NCI-H510A treated with DMSO at 0.1 percent for 48 hours (cell line): ENCODE data around the gene FCHSD2.

Experiments used
- DNase-seq: peaks from one replicate; lab custom pipeline; 2025; lab: John Stamatoyannopoulos, UW

FCHSD2 gene

DNA sequence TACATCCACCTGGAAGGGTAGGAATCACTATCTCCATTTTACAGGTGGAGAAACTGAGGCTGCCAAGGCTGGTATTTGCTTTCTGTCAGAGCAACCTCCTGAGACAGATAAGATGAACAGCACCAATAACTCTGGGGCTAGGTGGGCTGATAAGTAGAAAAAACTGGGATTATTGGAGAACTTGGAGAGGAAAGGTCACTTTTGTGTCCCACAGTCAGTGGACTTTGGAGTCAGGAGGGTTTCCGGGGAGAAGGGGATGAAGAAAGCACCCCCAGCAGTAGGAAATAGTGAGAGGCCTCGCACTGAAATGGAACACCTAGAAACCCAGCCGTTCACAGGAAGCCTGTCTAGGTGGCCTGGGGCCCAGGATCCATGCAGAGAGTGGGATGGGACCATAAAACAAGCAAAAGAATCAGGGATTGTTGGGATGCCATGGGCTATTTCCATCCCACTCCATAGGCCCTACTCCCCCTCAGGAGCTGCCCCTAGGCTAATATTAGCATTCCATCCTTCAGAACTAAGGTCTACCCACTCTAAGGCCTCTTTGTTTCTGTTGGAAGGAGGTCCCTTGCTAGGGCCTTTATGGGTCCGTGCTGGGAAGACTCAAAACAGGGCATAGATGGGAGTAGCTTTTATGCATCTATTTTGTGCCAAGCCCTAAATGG, 31.0 kb upstream of the FCHSD2 start:
- no peak for DNase-seq

DNA sequence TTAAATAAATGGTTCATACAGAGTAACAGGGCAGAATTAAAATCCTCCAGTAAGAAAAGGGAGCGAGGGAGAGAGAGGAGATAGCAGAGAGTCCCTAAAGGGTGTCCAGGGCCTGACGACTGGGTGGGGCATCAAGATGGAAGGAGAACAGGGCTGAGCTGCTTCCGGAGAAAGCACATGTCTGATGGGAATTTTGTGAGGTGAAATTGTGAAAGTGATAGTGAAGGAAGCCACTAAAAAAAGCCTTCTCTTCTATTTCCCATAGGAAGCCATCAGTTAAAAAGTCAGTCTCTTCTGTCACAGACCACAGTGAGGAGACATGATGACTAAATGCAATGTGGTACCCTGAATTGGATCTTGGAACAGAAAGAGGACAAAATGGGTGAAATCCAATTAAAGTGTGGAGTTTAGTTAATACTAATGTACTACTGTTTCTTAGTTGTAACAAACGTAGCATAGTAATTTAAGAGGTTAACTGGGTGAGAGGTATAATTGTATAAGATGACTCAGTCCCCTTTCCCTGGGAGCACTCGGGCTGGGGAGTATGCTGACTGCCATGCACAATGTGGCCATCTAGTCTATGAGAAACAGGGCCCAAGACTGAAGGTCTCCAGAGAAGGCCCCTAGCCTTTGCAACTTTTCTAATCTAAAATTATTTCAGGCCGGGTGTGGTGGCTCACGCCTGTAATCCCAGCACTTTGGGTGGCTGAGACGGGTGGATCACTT, 29.5 kb upstream of the FCHSD2 start:
- no peak for DNase-seq

GRCh38 chr11:73170140-73170539, 28.0 kb upstream of the FCHSD2 start:
- no peak for DNase-seq

DNA sequence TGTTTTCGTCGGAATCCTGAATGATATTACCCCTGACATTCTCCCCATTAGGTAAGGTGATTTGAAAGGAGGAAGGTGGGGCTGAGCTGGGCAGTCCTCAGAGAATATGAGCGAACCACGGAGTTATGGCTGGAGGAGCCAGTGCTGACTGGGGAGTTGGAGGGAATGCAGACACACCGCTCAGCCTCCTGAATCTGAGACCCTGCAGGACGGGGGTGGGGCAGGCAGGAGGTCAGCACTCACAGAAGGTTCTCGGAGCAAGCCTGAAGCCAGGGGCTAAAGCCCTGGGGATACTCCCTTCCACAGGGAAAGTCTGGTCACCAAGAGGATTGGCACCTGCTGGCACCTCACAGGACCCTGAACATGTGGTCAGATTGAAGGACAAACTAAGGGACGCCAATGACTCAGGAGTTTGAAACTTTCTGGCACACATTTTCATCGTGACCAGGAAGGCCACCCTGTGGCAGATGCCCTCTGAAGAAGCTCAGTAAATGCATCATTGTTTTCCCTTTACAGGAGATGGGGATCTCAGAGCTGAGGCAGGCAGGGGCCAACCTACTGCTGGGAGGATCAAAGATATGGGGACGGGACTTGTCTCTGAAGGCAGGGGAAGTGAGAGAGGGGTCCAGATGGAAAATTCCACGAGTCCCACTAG, 26.9 kb upstream of the FCHSD2 start:
- DNase-seq = no peak

DNA sequence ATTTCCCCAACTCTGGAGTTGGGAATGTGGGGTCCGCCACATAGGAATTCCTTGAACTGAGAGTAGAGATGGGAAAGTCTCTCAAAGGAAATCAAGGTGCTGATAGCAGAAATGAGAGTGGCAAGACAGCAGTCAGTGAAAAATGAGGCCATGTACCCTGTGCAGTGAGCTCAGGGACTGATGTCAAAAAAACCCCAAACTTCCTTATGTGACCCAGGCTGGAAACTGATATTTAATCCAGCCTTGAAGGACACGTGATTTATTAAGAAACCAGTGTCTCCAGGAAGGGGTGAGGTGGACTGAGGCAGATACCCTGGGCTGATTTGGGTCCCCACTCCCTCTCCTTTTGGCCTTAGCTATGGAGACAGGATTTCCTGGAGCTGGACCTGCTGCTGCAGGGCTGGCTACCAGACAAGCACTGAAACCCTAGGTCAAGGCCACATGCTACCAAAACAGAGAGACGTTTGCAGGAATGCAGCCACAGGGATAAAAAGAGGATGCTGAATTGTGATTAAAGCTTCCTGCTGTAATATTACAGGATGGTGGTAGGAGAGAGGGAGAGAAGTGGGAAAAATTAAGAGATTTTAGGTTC, 25.3 kb upstream of the FCHSD2 start:
- DNase-seq = no peak

DNA sequence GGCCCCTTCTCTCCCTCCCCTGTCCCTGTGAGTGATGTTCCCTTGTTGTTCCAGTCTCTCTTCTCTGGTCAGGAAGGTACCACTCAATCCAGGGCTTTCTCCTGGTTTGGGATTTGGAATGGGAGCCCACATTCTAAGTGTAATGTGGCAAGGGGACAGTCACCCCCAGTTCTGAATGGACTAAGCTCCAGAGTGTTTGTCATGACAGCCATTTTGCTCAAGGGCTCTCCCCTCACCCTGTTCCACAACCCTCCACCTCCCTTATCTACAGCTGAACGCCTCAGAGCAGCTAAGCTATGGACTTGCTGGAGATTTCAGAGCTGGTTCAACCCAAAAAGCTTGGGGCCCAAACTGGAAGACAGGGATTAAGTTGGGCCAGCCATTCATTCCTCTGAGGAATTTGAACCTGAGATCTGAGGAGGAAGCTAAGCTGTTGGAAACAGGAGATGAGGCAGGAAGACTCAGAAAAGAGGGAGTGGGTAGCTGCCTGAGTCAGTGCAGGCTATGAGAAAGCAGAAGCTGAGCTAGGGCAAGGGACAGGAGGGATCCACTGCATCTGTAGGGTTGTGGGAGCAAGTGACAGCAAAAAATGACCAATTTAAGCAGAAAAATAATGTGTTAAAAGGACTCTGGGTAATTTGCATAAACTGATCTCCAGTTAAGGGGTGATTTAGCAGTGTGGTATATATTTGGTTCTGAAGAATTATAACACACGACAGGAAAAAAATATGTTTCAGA, 22.9 kb upstream of the FCHSD2 start:
- DNase-seq = no peak

- DNase-seq = no peak
Observed at GRCh38 chr11:73163638-73164174, 21.6 kb upstream of the FCHSD2 start.

GRCh38 chr11:73162196-73162740, 20.1 kb upstream of the FCHSD2 start:
- DNase-seq = no peak

GRCh38 chr11:73160005-73160760, 18.1 kb upstream of the FCHSD2 start:
- DNase-seq = no peak

DNA sequence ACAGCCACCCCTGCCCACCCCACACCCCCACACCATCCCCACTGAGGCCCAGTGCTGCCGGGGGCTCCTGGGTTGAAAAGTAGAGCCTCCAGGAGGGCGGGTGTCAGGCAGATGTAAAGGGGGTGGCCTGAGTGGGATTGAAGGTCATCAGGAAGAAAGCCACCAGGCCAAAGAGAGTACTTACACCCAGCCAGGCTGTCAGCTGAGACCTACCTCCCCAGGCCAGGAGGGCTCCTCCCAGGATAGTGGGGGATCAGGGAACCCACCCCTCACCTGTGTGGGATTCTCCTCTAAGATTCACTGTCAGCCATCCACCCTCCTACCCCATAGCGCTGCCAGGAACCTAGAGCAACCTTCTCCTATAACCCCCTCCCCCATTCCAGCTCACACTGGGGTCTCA, 17.2 kb upstream of the FCHSD2 start:
- no peak for DNase-seq

- DNase-seq = no peak
Observed at GRCh38 chr11:73158356-73159051, 16.4 kb upstream of the FCHSD2 start.

DNA sequence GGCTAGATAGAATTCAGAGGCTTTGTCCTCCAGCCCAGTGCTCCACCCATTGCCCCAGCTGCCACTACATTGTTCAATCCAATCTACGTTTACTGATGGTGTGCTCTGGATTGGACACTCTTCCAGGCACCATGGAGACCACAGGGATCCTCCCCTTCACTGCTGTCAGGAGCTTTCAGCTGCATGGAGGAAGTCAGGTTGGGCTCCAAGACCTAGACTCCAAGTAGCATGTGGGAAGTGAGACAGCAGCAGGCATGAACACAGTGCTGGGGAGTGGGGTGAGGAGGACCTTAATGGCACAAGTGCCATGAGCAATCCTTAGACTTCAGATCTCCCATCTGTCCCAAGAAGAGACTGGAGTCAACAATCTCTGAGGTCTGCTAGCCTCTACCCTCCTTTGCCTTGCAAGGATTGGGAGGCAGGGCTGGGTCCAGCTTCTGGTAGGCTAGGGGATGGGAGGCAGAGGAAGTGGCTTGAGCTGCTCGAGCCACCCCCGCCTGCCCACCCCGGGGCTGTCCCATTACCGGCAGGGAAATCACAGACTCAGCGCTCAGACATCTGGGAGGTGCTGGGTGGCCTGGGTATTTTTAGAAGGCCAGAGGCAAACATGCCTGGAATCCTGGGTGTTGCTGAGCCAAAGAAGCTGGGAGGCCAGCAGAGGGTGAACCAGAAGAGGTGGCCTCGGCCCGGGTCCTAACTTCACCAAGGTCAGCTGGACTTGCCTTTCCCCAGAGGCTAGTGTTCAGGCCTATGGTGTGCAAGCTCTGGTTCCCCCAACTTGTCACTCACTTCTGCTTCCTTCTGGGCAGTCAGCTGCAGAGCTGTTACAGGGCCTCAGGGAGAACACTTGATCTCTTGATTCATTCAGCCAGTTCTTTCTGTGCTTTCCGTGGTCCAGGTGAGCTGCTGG, 15.2 kb upstream of the FCHSD2 start:
- no peak for DNase-seq

DNA sequence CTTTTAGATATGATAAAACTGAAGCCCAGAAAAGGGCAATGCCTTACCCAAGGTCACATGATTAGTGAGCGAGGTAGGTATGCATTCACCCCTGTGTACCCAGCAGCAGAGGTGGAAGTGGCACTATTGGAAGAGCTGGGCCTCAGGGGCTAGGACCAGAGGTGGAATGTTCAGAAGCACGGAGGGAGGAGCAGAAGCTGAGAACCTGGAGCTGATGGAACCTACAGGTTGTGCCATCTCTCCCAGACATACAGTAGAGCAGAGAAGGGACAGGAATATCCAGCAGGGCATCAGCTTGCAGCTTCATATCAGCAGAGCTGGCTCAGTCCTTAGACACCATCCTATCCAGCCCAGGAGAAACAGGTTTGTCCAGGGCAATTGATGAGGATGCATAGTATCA, 14.6 kb upstream of the FCHSD2 start:
- DNase-seq = no peak

GRCh38 chr11:73156114-73156513, 14.0 kb upstream of the FCHSD2 start:
- DNase-seq = no peak

DNA sequence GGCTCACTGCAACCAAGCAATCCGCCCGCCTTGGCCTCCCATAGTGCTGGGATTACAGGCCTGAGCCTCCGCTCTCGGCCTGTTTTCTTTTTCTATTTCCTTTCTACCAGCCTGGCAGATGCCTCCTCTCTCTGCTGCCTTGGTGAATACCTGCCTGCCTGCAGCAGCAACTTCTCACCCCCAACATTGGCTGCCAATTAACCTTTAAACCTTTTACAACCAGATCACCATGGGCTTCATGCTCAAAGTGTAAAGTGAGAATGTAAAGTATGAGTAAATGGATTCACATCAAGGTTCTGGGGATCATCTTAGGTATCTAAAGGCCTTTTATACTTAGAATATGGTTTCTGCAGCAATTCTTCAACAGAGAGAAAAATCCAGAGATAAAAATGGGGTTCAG, 13.0 kb upstream of the FCHSD2 start:
- no peak for DNase-seq

GRCh38 chr11:73154178-73154577, 12.1 kb upstream of the FCHSD2 start:
- no peak for DNase-seq

GRCh38 chr11:73152861-73153483, 10.9 kb upstream of the FCHSD2 start:
- DNase-seq = peak; percentile 67

GRCh38 chr11:73152086-73152853, 10.2 kb upstream of the FCHSD2 start:
- DNase-seq = peak; percentile 30
